Stimulated activated CD8-positive, alpha-beta memory T cell treated with anti-CD3 and anti-CD28 coated beads, Interleukin-7, amount 100 ng/mL, for 48 hours (primary cell): Measurements from ENCODE around the gene NELL2.

Source experiments
- DNase-seq, 2 donors: peaks; one replicate each; pipeline ENCODE4 v3.0.0-alpha.2; 2020; ENCODE audit warnings: low read depth in 1 of 2; ENCODE audit errors: extremely low read depth in 1 of 2

NELL2 gene

GRCh38 chr12:44628180-44628579 is 247.9 kb downstream of the NELL2 start:
- peak in 1 of 2 donors; percentile 17 for DNase-seq

- DNase-seq = no peak
Observed at GRCh38 chr12:44627387-44628166, 248.5 kb downstream of the NELL2 start.

- DNase-seq = no peak
Observed at GRCh38 chr12:44626883-44627282, 249.2 kb downstream of the NELL2 start.

- no peak for DNase-seq
Observed at GRCh38 chr12:44618946-44619345, 257.2 kb downstream of the NELL2 start.

GRCh38 chr12:44616402-44616801 is 259.7 kb downstream of the NELL2 start:
- DNase-seq = no peak

- DNase-seq = no peak
Observed at GRCh38 chr12:44611538-44611937, 264.6 kb downstream of the NELL2 start.

GRCh38 chr12:44603701-44604100 is 272.4 kb downstream of the NELL2 start:
- no peak for DNase-seq

- no peak for DNase-seq
Observed at GRCh38 chr12:44592626-44593025, 283.5 kb downstream of the NELL2 start.

GRCh38 chr12:44589697-44590096 is 286.4 kb downstream of the NELL2 start:
- no peak for DNase-seq

- no peak for DNase-seq
Observed at GRCh38 chr12:44588651-44589050, 287.5 kb downstream of the NELL2 start.

- DNase-seq = no peak
Observed at GRCh38 chr12:44584625-44585024, 291.5 kb downstream of the NELL2 start.

GRCh38 chr12:44582521-44582920 is 293.6 kb downstream of the NELL2 start:
- DNase-seq = no peak

GRCh38 chr12:44581642-44582242 is 294.4 kb downstream of the NELL2 start:
- DNase-seq = no peak

- no peak for DNase-seq
Observed at GRCh38 chr12:44574586-44574985, 301.5 kb downstream of the NELL2 start.

- no peak for DNase-seq
Observed at GRCh38 chr12:44573723-44574122, 302.4 kb downstream of the NELL2 start.

GRCh38 chr12:44571006-44571550 is 305.0 kb downstream of the NELL2 start:
- DNase-seq = no peak

- no peak for DNase-seq
Observed at GRCh38 chr12:44570036-44570583, 306.0 kb downstream of the NELL2 start.

- no peak for DNase-seq
Observed at GRCh38 chr12:44565163-44565562, 311.0 kb downstream of the NELL2 start.

GRCh38 chr12:44563486-44563885 is 312.6 kb downstream of the NELL2 start:
- DNase-seq = no peak

GRCh38 chr12:44558340-44559100 is 317.6 kb downstream of the NELL2 start:
- no peak for DNase-seq

GRCh38 chr12:44555454-44555853 is 320.7 kb downstream of the NELL2 start:
- DNase-seq = no peak
